Measurements from ENCODE around the gene PITX2. TPM values are rescaled to one million over a fixed set of nuclear protein-coding genes. Genes with fewer than 3 reads are reported as not detected.

PITX2 gene
- total and polyA plus RNA-seq, 8 donors: 0.09 to 0.16 TPM; not detected in 6

DNA sequence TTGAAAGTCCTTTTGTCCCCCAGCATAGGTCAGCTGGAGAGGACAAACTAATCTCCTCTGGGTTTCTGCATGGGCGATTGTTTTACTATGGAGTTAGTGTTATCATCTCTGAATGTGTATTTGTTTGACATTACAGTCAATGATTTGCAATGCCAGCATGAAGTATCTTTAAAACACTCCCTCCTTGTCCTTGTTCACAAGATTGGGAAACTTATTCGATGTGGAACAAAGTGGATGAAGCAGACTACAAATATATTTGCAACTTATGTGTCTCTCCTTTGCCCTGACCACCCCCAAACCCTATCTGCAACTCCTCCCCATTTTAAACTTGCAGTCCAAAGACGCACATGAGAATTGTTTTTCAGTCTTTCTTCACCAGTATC is 1.5 kb upstream of the PITX2 start:
- no peak overlapping the region for H3K4me3 ChIP-seq
- no peak overlapping the region for H3K27ac ChIP-seq
- WGBS, 2 donors: 8 to 13% methylated on average over 3 of the region's 3 CpGs
- ATAC-seq: no peak
- TF ChIP-seq CTCF (IDR thresholded peaks at IDR 0.05): no peak
- H3K9me3 ChIP-seq: no peaks in the 10 kb centered on the region
- peaks cover 0 to 17% (median 7%) of the 10 kb centered on the region in 3 donors for H3K4me1 ChIP-seq
- no peaks in the 10 kb centered on the region for H3K36me3 ChIP-seq
- no peak for DNase-seq
- intact Hi-C loops (cut with DNase I): no loop called here
- H3K27me3 ChIP-seq: peaks cover 3 to 76% (median 34%) of the 10 kb centered on the region in 4 donors
- no peak for FAIRE-seq

GRCh38 chr4:110623718-110624397 is 981 bp upstream of the PITX2 start:
- FAIRE-seq (no peak), DNase-seq (no peak), ATAC-seq (no peak)
- Histone ChIP-seq H3K4me1 (peaks cover 0 to 17% (median 7%) of the 10 kb centered on the region in 3 donors), H3K27ac (no peak overlapping the region), H3K9me3 (no peaks in the 10 kb centered on the region), H3K4me3 (no peak overlapping the region), H3K27me3 (peaks cover 3 to 79% (median 32%) of the 10 kb centered on the region in 4 donors), H3K36me3 (no peaks in the 10 kb centered on the region)
- TF ChIP-seq CTCF (IDR thresholded peaks at IDR 0.05): no peak
- intact Hi-C loops (cut with DNase I): no loop called here
- 17% methylated on average over 11 of the region's 11 CpGs for WGBS, 2 donors

DNA sequence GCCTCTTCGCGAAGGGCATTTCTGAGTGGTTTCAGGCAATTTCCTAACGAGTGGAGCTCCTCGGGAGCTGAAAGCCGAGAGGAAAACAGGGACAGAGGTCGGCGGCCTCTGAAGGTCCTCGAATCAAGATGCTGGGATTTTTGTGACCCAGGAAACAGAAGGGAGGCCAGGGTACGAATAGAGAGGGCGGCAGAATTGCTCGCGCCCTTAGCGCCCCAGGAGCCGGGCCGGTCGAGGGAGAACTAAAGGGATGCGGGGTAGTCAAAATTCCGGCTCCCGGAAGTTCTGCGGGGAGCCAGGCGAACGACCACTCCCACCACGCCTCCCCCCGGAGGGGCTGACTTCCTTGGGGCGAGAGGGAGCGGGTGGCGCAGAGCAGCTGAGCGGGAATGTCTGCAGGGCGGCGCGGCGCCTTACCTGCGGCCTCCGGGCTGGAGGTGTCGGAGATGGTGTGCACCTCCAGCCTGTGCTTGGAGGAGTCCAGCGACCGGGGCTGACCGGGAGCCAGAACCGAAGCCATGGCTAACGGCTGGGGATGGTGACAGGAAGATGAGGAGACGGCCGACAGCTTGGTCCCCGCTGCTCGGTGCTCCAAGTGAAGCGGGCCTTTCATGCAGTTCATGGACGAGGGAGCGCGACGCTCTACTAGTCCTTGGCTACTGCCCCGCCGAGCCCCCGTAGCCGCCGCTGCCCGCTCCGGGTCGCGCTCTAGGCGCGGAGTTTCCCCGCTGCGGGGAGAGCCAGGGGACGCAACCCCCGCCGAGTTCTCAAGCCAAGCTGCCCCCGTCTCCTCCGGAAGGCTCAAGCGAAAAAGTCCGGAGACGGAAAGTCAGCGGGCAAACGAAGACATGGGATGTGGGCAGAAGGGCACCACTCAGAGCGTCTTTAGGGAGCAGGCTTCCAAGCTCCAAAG is 782 bp downstream of the PITX2 start:
- 5 to 6% methylated on average over 72 to 73 of the region's 73 CpGs for WGBS, 2 donors
- ATAC-seq (peak in 2 of 4 donors; percentile 3 to 11), DNase-seq (peak in 2 of 6 donors; percentile 59 to 63), FAIRE-seq (no peak)
- Histone ChIP-seq H3K4me3 (peak overlapping the region in 2 of 4 donors; percentile 10 to 39), H3K9me3 (no peaks in the 10 kb centered on the region), H3K36me3 (no peaks in the 10 kb centered on the region), H3K4me1 (peaks cover 0 to 17% (median 7%) of the 10 kb centered on the region in 3 donors), H3K27ac (no peak overlapping the region), H3K27me3 (peaks cover 4 to 85% (median 35%) of the 10 kb centered on the region in 4 donors)
- intact Hi-C loops (cut with DNase I): no loop called here
- no peak for TF ChIP-seq CTCF (IDR thresholded peaks at IDR 0.05)

GRCh38 chr4:110621328-110621812 is 1.5 kb downstream of the PITX2 start:
- 5 to 7% methylated on average over 40 of the region's 40 CpGs for WGBS, 2 donors
- DNase-seq (no peak), ATAC-seq (no peak), FAIRE-seq (no peak)
- Histone ChIP-seq H3K4me1 (peaks cover 0 to 17% (median 7%) of the 10 kb centered on the region in 3 donors), H3K9me3 (no peaks in the 10 kb centered on the region), H3K36me3 (no peaks in the 10 kb centered on the region), H3K4me3 (peak overlapping the region in 1 of 4 donors; percentile 26), H3K27me3 (peaks cover 11 to 88% (median 35%) of the 10 kb centered on the region in 4 donors), H3K27ac (no peak overlapping the region)
- intact Hi-C loops (cut with DNase I): no loop called here
- no peak for TF ChIP-seq CTCF (IDR thresholded peaks at IDR 0.05)

Measured in pancreas (tissue), 10 donors.